ENCODE results near the gene AMBP.
"Not testable (repeated sequence)": the region's sequence is repeated elsewhere in the genome, so short reads cannot be mapped to it uniquely, and the experiment has no call there.

AMBP gene

DNA sequence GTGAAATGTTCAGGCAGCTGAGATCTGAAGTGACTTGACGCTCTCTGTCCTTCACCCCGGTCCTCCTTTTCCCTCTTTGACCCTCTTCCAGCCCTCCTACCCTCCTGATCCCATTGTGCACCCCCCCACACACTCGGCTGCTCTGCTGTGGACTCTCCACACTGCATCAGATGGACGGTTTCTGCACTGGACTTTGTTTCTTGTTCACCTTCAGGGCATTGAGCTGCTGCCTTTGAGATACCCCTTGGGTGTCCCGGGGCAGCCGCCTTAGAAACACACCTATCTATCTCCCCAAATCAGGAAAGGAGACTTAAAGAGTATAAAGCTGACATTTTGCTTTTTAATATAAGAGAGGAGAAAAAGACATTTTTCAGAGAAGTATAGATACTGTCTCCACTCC lies 27.5 kb downstream of the AMBP start:
- Histone ChIP-seq H3K27me3 (ENCODE audit: control insufficient read depth in 1 of 2, insufficient read depth in 2 of 2, low read length in 2 of 2) (no peaks in the 10 kb centered on the region), H3K9ac (ENCODE audit: low read depth in 1 of 2, low read length in 2 of 2) (no peak overlapping the region), H3K4me3 (ENCODE audit: low read depth in 1 of 2, low read length in 2 of 2) (no peak overlapping the region), H3K27ac (ENCODE audit: low read depth, low read length) (no peak overlapping the region), H3K9me3 (ENCODE audit: control insufficient read depth in 1 of 2, low read length in 2 of 2) (no peaks in the 10 kb centered on the region), H3K36me3 (ENCODE audit: control insufficient read depth in 1 of 2, insufficient read depth in 2 of 2, low read length in 2 of 2) (peaks cover 0 to 28% of the 10 kb centered on the region in 2 donors), H3K4me1 (ENCODE audit: control insufficient read depth in 1 of 2, insufficient read depth in 2 of 2, low read length in 2 of 2) (no peaks in the 10 kb centered on the region)

DNA sequence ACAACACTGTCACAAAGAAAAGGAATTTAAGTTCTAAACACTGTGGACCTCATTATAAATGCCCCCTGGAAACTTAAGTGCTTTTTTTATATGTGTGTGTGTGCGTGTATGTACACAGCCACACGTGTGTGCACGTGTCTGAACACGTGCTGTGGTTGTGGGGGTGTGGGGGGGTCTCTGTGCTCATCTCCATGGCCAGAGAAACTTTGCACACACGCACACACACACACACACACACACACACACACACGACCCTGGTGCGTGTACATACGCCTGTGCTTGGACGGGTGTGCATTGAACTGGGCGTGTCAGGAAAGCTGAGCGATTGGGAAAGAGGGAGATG lies 27.9 kb downstream of the AMBP start:
- Histone ChIP-seq H3K27ac (ENCODE audit: low read depth, low read length) (no peak overlapping the region), H3K36me3 (ENCODE audit: control insufficient read depth in 1 of 2, insufficient read depth in 2 of 2, low read length in 2 of 2) (peaks cover 0 to 28% of the 10 kb centered on the region in 2 donors), H3K4me1 (ENCODE audit: control insufficient read depth in 1 of 2, insufficient read depth in 2 of 2, low read length in 2 of 2) (no peaks in the 10 kb centered on the region), H3K9me3 (ENCODE audit: control insufficient read depth in 1 of 2, low read length in 2 of 2) (no peaks in the 10 kb centered on the region), H3K27me3 (ENCODE audit: control insufficient read depth in 1 of 2, insufficient read depth in 2 of 2, low read length in 2 of 2) (no peaks in the 10 kb centered on the region), H3K9ac (ENCODE audit: low read depth in 1 of 2, low read length in 2 of 2) (no peak overlapping the region), H3K4me3 (ENCODE audit: low read depth in 1 of 2, low read length in 2 of 2) (no peak overlapping the region)

DNA sequence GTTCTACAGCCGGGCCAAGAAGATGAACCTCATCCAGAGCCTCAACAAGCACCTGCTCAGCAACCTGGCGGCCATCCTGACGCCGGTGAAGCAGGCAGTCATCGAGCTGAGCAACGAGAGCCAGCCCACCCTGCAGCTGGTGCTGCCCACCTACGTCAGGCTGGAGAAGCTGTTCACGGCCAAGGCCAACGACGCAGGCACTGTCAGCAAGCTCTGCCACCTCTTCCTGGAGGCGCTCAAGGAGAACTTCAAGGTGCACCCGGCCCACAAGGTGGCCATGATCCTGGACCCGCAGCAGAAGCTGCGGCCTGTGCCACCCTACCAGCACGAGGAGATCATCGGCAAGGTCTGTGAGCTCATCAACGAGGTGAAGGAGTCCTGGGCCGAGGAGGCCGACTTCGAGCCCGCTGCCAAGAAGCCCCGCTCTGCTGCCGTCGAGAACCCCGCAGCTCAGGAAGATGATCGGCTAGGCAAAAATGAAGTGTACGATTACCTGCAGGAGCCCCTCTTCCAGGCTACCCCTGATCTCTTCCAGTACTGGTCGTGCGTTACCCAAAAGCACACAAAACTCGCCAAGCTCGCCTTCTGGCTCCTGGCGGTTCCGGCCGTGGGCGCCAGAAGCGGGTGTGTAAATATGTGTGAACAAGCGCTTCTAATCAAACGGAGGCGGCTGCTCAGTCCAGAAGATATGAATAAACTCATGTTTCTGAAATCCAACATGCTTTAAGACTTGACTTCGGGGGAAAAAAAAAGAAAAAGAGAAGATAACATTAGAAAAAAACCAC lies 28.5 kb downstream of the AMBP start:
- H3K9me3 ChIP-seq (ENCODE audit: control insufficient read depth in 1 of 2, low read length in 2 of 2), result no peaks in the 10 kb centered on the region

DNA sequence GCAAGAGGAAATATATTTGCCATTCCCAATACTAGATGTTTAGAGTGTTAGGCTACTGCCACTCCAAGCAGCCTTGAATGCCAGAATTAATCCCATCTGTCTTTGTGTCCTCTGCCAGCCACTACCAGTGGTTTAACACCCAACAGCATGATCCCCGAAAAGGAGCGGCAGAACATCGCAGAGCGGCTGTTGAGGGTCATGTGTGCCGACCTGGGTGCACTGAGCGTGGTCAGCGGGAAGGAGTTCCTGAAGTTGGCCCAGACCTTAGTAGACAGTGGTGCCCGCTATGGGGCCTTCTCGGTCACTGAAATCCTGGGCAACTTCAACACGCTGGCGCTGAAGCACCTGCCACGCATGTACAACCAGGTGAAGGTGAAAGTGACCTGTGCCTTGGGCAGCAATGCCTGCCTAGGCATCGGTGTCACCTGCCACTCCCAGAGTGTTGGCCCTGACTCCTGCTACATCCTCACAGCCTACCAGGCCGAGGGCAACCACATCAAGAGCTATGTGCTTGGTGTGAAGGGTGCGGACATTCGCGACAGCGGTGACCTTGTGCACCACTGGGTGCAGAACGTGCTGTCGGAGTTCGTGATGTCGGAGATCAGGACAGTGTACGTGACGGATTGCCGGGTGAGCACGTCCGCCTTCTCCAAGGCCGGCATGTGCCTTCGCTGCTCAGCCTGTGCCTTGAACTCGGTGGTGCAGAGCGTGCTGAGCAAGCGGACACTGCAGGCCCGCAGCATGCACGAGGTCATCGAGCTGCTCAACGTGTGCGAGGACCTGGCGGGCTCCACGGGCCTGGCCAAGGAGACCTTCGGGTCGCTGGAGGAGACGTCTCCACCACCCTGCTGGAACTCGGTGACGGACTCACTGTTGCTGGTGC lies 29.3 kb downstream of the AMBP start:
- Histone ChIP-seq H3K4me3 (ENCODE audit: low read depth in 1 of 2, low read length in 2 of 2) (no peak overlapping the region), H3K4me1 (ENCODE audit: control insufficient read depth in 1 of 2, insufficient read depth in 2 of 2, low read length in 2 of 2) (no peaks in the 10 kb centered on the region), H3K36me3 (ENCODE audit: control insufficient read depth in 1 of 2, insufficient read depth in 2 of 2, low read length in 2 of 2) (peaks cover 0 to 28% of the 10 kb centered on the region in 2 donors)

More for the DNA sequence above, 28.5 kb downstream of the AMBP start:
- Histone ChIP-seq H3K27ac (ENCODE audit: low read depth, low read length) (no peak overlapping the region), H3K4me3 (ENCODE audit: low read depth in 1 of 2, low read length in 2 of 2) (no peak overlapping the region), H3K9ac (ENCODE audit: low read depth in 1 of 2, low read length in 2 of 2) (no peak overlapping the region), H3K4me1 (ENCODE audit: control insufficient read depth in 1 of 2, insufficient read depth in 2 of 2, low read length in 2 of 2) (no peaks in the 10 kb centered on the region), H3K27me3 (ENCODE audit: control insufficient read depth in 1 of 2, insufficient read depth in 2 of 2, low read length in 2 of 2) (no peaks in the 10 kb centered on the region), H3K36me3 (ENCODE audit: control insufficient read depth in 1 of 2, insufficient read depth in 2 of 2, low read length in 2 of 2) (peaks cover 0 to 28% of the 10 kb centered on the region in 2 donors)

DNA sequence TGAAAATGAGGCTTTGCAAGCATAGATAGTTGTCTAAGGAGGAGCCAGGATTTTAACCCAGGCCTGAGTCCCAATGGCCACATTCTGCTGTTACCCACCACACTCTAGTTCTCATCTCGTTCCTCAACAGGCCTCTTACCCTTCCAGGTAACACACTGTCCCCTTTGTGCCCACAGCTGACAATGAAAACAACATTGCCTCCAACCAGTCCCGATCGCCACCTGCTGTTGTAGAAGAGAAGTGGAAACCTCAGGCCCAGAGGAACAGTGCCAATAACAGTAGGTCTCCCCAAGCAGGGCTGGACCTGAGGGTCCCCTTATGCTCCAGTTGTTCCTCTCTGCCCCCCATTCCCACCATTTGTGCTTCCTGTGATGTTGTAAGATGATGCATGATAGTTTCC lies 30.4 kb downstream of the AMBP start:
- H3K9ac ChIP-seq (ENCODE audit: low read depth in 1 of 2, low read length in 2 of 2), result no peak overlapping the region
- H3K9me3 ChIP-seq (ENCODE audit: control insufficient read depth in 1 of 2, low read length in 2 of 2), result no peaks in the 10 kb centered on the region
- peaks cover 0 to 28% of the 10 kb centered on the region in 2 donors for H3K36me3 ChIP-seq (ENCODE audit: control insufficient read depth in 1 of 2, insufficient read depth in 2 of 2, low read length in 2 of 2)
- H3K4me1 ChIP-seq (ENCODE audit: control insufficient read depth in 1 of 2, insufficient read depth in 2 of 2, low read length in 2 of 2), result no peaks in the 10 kb centered on the region
- H3K4me3 ChIP-seq (ENCODE audit: low read depth in 1 of 2, low read length in 2 of 2), result no peak overlapping the region
- H3K27ac ChIP-seq (ENCODE audit: low read depth, low read length), result no peak overlapping the region
- no peaks in the 10 kb centered on the region for H3K27me3 ChIP-seq (ENCODE audit: control insufficient read depth in 1 of 2, insufficient read depth in 2 of 2, low read length in 2 of 2)

More for the DNA sequence above, 29.3 kb downstream of the AMBP start:
- no peaks in the 10 kb centered on the region for H3K9me3 ChIP-seq (ENCODE audit: control insufficient read depth in 1 of 2, low read length in 2 of 2)
- H3K27me3 ChIP-seq (ENCODE audit: control insufficient read depth in 1 of 2, insufficient read depth in 2 of 2, low read length in 2 of 2), result no peaks in the 10 kb centered on the region
- H3K27ac ChIP-seq (ENCODE audit: low read depth, low read length), result no peak overlapping the region
- no peak overlapping the region for H3K9ac ChIP-seq (ENCODE audit: low read depth in 1 of 2, low read length in 2 of 2)

DNA sequence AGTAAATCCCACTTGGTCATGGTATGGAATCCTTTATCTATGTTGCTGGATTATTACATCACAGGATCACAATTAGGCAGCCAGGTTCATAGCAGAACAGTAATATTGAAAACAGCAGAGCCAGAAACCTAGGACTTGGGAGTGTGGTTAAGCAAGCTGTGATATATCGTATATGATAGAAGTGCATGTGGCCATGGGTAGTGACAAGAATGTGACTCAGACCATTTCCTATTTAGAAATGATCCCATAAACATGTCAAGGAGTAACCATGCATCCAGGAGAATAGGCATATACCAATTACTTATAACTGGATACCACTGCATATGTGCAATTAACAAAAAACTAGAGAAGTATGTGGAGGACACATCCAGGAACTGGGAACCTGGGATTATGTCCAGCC lies 31.2 kb downstream of the AMBP start:
- Histone ChIP-seq H3K9me3 (ENCODE audit: control insufficient read depth in 1 of 2, low read length in 2 of 2) (no peaks in the 10 kb centered on the region), H3K36me3 (ENCODE audit: control insufficient read depth in 1 of 2, insufficient read depth in 2 of 2, low read length in 2 of 2) (peaks cover 0 to 28% of the 10 kb centered on the region in 2 donors), H3K4me1 (ENCODE audit: control insufficient read depth in 1 of 2, insufficient read depth in 2 of 2, low read length in 2 of 2) (no peaks in the 10 kb centered on the region), H3K4me3 (ENCODE audit: low read depth in 1 of 2, low read length in 2 of 2) (no peak overlapping the region), H3K27ac (ENCODE audit: low read depth, low read length) (no peak overlapping the region), H3K9ac (ENCODE audit: low read depth in 1 of 2, low read length in 2 of 2) (no peak overlapping the region), H3K27me3 (ENCODE audit: control insufficient read depth in 1 of 2, insufficient read depth in 2 of 2, low read length in 2 of 2) (no peaks in the 10 kb centered on the region)

DNA sequence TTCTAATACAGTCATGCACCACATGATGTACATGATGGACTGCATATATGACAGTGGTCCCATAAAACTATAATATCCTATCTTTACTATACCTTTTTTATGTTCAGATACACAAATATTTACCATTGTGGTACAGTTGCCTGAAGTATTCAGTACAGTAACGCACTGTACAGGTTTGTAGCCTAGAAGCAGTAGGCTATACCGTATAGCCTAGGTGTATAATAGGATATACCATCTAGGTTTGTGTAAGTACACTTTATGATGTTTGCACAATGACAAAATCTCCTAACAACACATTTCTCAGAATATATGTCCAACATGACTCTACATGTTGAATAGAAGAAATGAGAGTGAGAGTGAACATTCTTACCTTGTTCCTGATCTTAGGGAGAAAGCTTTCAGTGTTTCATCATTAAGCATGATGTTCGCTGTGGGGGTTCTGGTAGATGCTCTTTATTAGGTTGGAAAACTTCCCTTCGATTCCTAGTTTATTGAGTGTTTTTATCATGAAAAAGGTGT lies 31.8 kb downstream of the AMBP start:
- H3K4me1 ChIP-seq (ENCODE audit: control insufficient read depth in 1 of 2, insufficient read depth in 2 of 2, low read length in 2 of 2), result no peaks in the 10 kb centered on the region
- H3K36me3 ChIP-seq (ENCODE audit: control insufficient read depth in 1 of 2, insufficient read depth in 2 of 2, low read length in 2 of 2), result peaks cover 0 to 23% of the 10 kb centered on the region in 2 donors
- no peak overlapping the region for H3K4me3 ChIP-seq (ENCODE audit: low read depth in 1 of 2, low read length in 2 of 2)

DNA sequence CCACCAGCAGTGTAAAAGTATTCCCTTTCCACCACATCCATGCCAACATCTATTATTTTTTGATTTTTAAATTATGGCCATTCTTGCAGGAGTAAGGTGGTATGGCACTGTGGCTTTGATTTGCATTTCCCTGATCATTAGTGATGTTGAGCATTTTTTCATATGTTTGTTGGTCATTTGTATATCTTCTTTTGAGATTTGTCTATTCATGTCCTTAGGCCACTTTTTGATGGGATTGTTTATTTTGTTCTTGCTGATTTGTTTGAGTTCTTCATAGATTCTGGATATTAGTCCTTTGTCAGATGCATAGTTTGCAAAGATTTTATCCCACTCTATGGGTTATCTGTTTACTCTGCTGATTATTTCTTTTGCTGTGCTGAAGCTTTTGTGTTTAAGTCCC lies 34.4 kb downstream of the AMBP start:
- H3K36me3 ChIP-seq (ENCODE audit: control insufficient read depth in 1 of 2, insufficient read depth in 2 of 2, low read length in 2 of 2); H3K4me1 ChIP-seq (ENCODE audit: control insufficient read depth in 1 of 2, insufficient read depth in 2 of 2, low read length in 2 of 2); H3K27ac ChIP-seq (ENCODE audit: low read depth, low read length); H3K27me3 ChIP-seq (ENCODE audit: control insufficient read depth in 1 of 2, insufficient read depth in 2 of 2, low read length in 2 of 2); H3K9me3 ChIP-seq (ENCODE audit: control insufficient read depth in 1 of 2, low read length in 2 of 2); H3K9ac ChIP-seq (ENCODE audit: low read depth in 1 of 2, low read length in 2 of 2); H3K4me3 ChIP-seq (ENCODE audit: low read depth in 1 of 2, low read length in 2 of 2): not testable (repeated sequence)

More for the DNA sequence above, 31.8 kb downstream of the AMBP start:
- Histone ChIP-seq H3K9ac (ENCODE audit: low read depth in 1 of 2, low read length in 2 of 2) (no peak overlapping the region), H3K27ac (ENCODE audit: low read depth, low read length) (no peak overlapping the region), H3K27me3 (ENCODE audit: control insufficient read depth in 1 of 2, insufficient read depth in 2 of 2, low read length in 2 of 2) (no peaks in the 10 kb centered on the region), H3K9me3 (ENCODE audit: control insufficient read depth in 1 of 2, low read length in 2 of 2) (no peaks in the 10 kb centered on the region)

DNA sequence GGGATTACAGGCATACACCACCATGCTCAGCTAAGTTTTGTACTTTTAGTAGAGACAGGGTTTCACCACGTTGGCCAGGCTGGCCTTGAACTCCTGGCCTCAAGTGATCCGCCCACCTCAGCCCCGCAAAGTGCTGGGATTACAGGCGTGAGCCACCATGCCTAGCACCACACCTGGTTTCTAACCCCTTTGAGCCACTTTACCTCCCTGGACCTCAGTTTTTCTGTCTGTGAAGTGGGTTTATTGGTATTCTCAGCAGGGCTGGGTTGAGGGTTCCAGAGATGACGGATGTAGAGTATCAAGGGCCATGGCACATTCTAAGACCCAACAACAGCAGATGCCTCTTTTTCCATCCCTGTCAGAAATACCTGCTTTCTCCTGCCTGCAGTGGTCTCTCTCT lies 38.6 kb downstream of the AMBP start:
- Histone ChIP-seq H3K4me1 (ENCODE audit: control insufficient read depth in 1 of 2, insufficient read depth in 2 of 2, low read length in 2 of 2) (no peaks in the 10 kb centered on the region), H3K36me3 (ENCODE audit: control insufficient read depth in 1 of 2, insufficient read depth in 2 of 2, low read length in 2 of 2) (peaks cover 10 to 17% of the 10 kb centered on the region in 2 donors), H3K9ac (ENCODE audit: low read depth in 1 of 2, low read length in 2 of 2) (no peak overlapping the region), H3K27me3 (ENCODE audit: control insufficient read depth in 1 of 2, insufficient read depth in 2 of 2, low read length in 2 of 2) (no peaks in the 10 kb centered on the region), H3K27ac (ENCODE audit: low read depth, low read length) (no peak overlapping the region), H3K9me3 (ENCODE audit: control insufficient read depth in 1 of 2, low read length in 2 of 2) (no peaks in the 10 kb centered on the region), H3K4me3 (ENCODE audit: low read depth in 1 of 2, low read length in 2 of 2) (no peak overlapping the region)

DNA sequence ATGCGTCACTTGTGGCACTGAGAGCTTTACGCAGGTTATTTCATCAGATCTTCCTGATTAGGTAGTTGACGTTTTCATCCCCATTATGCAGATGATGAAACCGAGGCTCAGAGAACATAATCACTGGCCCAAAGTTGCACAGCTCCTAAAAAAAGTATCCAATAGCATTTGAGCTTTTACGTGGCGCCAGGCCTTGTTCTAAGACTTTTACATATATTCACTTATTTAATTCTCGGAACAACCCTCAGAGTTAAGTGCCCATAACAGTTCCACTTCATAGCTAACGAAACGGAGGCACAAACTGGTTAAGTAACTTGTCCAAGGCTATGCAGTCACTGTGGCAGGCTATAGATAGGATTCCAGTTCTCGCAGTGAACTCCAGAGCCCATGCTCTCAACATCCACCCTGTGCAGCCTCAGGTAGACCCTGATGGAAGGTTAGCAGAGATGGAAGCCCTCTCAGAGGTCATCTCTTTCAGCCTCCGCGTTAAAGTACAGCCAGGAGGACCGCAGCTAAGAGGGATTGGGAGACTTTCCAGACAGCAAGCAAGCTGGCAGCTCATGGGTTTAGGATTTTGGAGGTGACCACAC lies 39.3 kb downstream of the AMBP start:
- Histone ChIP-seq H3K9ac (ENCODE audit: low read depth in 1 of 2, low read length in 2 of 2) (no peak overlapping the region), H3K4me1 (ENCODE audit: control insufficient read depth in 1 of 2, insufficient read depth in 2 of 2, low read length in 2 of 2) (no peaks in the 10 kb centered on the region), H3K4me3 (ENCODE audit: low read depth in 1 of 2, low read length in 2 of 2) (no peak overlapping the region), H3K27ac (ENCODE audit: low read depth, low read length) (no peak overlapping the region), H3K27me3 (ENCODE audit: control insufficient read depth in 1 of 2, insufficient read depth in 2 of 2, low read length in 2 of 2) (no peaks in the 10 kb centered on the region), H3K9me3 (ENCODE audit: control insufficient read depth in 1 of 2, low read length in 2 of 2) (no peaks in the 10 kb centered on the region), H3K36me3 (ENCODE audit: control insufficient read depth in 1 of 2, insufficient read depth in 2 of 2, low read length in 2 of 2) (peaks cover 10 to 23% of the 10 kb centered on the region in 2 donors)
